CD4-positive, alpha-beta T cell (primary cell): Measurements from ENCODE around the gene R3HDM1. TPM values are rescaled to one million over a fixed set of nuclear protein-coding genes. Genes with fewer than 3 reads are reported as not detected.
"Not testable (repeated sequence)": the region's sequence is repeated elsewhere in the genome, so short reads cannot be mapped to it uniquely, and the experiment has no call there.

Experiments used
- ATAC-seq: fragments of 200-7000 bp; cut with Tn5 transposase; one replicate; pipeline ENCODE4 v1.10.0; 2022; ENCODE audit warnings: mild to moderate bottlenecking; ENCODE audit not compliant: poor library complexity
- CTCF ChIA-PET: fragments of 350-600 bp; sonication (Branson Sonifier 250); formaldehyde crosslinking; loops from one replicate; lab custom pipeline; 2021; ENCODE audit warnings: antibody characterized with exemption, inconsistent platforms; lab: Charles Lee
- POLR2A ChIA-PET: fragments of 350-600 bp; sonication (Branson Sonifier 250); formaldehyde crosslinking; loops from one replicate; lab custom pipeline; 2021; ENCODE audit warnings: antibody characterized with exemption, inconsistent platforms; lab: Charles Lee
- DNase-seq, 14 experiments: peaks; one replicate each; pipeline ENCODE4 v3.0.0-alpha.2; 2013 to 2020; ENCODE audit warnings: mixed read lengths in 2 of 14
- H3K27ac ChIP-seq, 2 donors: one replicate each; pipeline versions ENCODE4 v1.5.1 to v1.7.0; 2013; ENCODE audit warnings: low read length in 2 of 2, low read depth in 1 of 2, mild to moderate bottlenecking in 1 of 2
- H3K27me3 ChIP-seq, 2 experiments: 1 replicate in 1 of 2; 2 replicates in 1 of 2; pipeline versions ENCODE4 v1.6.1 to v1.7.0; 2013; ENCODE audit warnings: low read length in 2 of 2, control low read depth in 1 of 2, mild to moderate bottlenecking in 1 of 2, moderate library complexity in 1 of 2; ENCODE audit not compliant: insufficient read depth in 2 of 2, control insufficient read depth in 1 of 2
- H3K36me3 ChIP-seq: one replicate; pipeline ENCODE4 v1.6.1; 2013; ENCODE audit warnings: low read length, control low read depth; ENCODE audit not compliant: insufficient read depth
- H3K4me1 ChIP-seq: one replicate; pipeline ENCODE4 v1.6.1; 2013; ENCODE audit warnings: low read length, control low read depth; ENCODE audit not compliant: insufficient read depth
- H3K4me3 ChIP-seq: one replicate; pipeline ENCODE4 v1.5.1; 2013; ENCODE audit warnings: mild to moderate bottlenecking, low read length, moderate library complexity
- H3K9me3 ChIP-seq, 2 experiments: 1 replicate in 1 of 2; 2 replicates in 1 of 2; pipeline versions ENCODE4 v1.6.1 to v1.7.0; 2013; ENCODE audit warnings: low read length in 2 of 2, mild to moderate bottlenecking in 2 of 2, control low read depth in 1 of 2, moderate library complexity in 1 of 2; ENCODE audit not compliant: control insufficient read depth in 1 of 2, insufficient read depth in 1 of 2
- H3K27ac Mint-ChIP-seq: one replicate; pipeline ENCODE4 v1.8.0; 2020; ENCODE audit warnings: mixed read lengths
- H3K27me3 Mint-ChIP-seq: one replicate; pipeline ENCODE4 v1.8.0; 2021; ENCODE audit warnings: mixed read lengths
- H3K36me3 Mint-ChIP-seq: one replicate; pipeline ENCODE4 v1.8.0; 2021; ENCODE audit warnings: low read depth, mixed read lengths
- H3K4me1 Mint-ChIP-seq: one replicate; pipeline ENCODE4 v1.8.0; 2021; ENCODE audit warnings: low read depth, mixed read lengths
- H3K4me3 Mint-ChIP-seq: one replicate; pipeline ENCODE4 v1.8.0; 2020; ENCODE audit warnings: mild to moderate bottlenecking, mixed read lengths
- H3K9me3 Mint-ChIP-seq: one replicate; pipeline ENCODE4 v1.8.0; 2020; ENCODE audit warnings: mixed read lengths
- intact Hi-C, 2 experiments: fragments of 100-400 bp; cut with DNase I in 1 of 2; cut with micrococcal nuclease in 1 of 2; formaldehyde crosslinking; loops; one replicate each; pipeline versions ENCODE4 v1.15.1 to v1.9.0; 2023 to 2025; cut with DNase I, micrococcal nuclease
- total RNA-seq, 174 experiments: library from RNA in 2 of 174; stranded (reverse) in 2 of 174; gene quantifications; one replicate each; pipeline ENCODE4 v1.2.3 and lab custom pipeline; 2021 to 2026
- TF ChIP-seq, protein P1 (sequence below): fragments of 200-600 bp; IDR thresholded peaks from one replicate; pipeline ENCODE4 v1.8.0; 2022; ENCODE audit warnings: antibody characterized with exemption, mild to moderate bottlenecking

R3HDM1 gene
- total RNA-seq, 2 experiments from 2014 or later: 39.7 to 41.4 TPM

DNA sequence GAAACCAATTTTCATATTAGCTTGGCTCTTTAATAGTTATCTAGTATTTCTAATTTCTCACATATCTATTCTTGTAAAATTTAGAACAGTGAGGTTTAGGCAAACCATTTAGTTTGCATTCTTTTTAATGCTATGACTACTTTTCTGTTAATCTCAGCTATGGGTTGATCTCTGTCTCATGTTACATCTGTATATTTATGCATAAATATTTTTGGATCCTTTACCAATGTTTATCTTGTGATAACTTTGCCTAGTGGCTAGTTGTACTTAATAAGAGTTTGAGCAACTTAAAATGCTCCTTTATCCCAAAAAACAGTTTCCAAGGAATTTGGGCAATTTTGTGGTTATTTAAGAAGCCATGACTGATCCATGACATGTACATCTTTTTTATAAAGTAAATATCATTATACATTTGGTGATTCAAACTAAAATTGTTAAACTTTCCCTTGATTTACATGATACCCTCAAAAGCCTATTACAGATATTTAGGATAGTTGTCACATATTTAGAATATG lies 86.3 kb downstream of the R3HDM1 start:
- H3K4me1 Mint-ChIP-seq: peaks cover 5% of the 10 kb centered on the region
- ChIA-PET POLR2A (no interaction called here), CTCF (no interaction called here)
- no peak for DNase-seq
- no peak overlapping the region for H3K4me3 Mint-ChIP-seq
- H3K4me1 ChIP-seq: no peaks in the 10 kb centered on the region
- no peaks in the 10 kb centered on the region for H3K9me3 Mint-ChIP-seq
- no peaks in the 10 kb centered on the region for H3K27me3 ChIP-seq
- no peaks in the 10 kb centered on the region for H3K9me3 ChIP-seq
- no peaks in the 10 kb centered on the region for H3K27me3 Mint-ChIP-seq
- H3K4me3 ChIP-seq: no peak overlapping the region
- H3K27ac ChIP-seq: no peak overlapping the region
- no peak overlapping the region for H3K27ac Mint-ChIP-seq
- intact Hi-C loops: no loop called here
- no peak for ATAC-seq
- peaks cover 4% of the 10 kb centered on the region for H3K36me3 ChIP-seq
- H3K36me3 Mint-ChIP-seq: peaks cover 17% of the 10 kb centered on the region
- TF ChIP-seq, protein P1, sequence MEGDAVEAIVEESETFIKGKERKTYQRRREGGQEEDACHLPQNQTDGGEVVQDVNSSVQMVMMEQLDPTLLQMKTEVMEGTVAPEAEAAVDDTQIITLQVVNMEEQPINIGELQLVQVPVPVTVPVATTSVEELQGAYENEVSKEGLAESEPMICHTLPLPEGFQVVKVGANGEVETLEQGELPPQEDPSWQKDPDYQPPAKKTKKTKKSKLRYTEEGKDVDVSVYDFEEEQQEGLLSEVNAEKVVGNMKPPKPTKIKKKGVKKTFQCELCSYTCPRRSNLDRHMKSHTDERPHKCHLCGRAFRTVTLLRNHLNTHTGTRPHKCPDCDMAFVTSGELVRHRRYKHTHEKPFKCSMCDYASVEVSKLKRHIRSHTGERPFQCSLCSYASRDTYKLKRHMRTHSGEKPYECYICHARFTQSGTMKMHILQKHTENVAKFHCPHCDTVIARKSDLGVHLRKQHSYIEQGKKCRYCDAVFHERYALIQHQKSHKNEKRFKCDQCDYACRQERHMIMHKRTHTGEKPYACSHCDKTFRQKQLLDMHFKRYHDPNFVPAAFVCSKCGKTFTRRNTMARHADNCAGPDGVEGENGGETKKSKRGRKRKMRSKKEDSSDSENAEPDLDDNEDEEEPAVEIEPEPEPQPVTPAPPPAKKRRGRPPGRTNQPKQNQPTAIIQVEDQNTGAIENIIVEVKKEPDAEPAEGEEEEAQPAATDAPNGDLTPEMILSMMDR: no peak

DNA sequence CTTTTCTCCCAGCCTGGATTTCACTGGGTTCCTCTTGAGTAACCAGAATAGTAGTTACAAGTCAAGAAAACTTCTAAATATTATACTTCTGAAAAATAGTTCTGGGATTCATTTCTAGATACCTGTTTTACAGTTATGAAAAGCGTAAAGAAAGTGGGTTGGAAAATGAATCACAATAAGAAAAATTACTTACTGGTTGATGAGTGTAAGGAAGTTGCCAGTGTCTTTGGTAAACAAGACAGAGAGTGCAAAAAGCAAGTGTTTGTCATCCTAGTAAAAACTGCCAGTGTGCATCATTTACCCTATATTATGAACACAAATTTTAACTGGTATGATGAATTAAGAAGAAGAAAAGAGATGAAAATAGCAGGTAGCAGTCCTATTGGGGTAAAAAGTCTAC lies 88.9 kb downstream of the R3HDM1 start:
- Mint-ChIP-seq H3K4me1 (peaks cover 3% of the 10 kb centered on the region), H3K27me3 (no peaks in the 10 kb centered on the region)
- no peak for ATAC-seq

GRCh38 chr2:135629520-135629919 lies 98.2 kb downstream of the R3HDM1 start:
- no peak overlapping the region for H3K4me3 ChIP-seq
- Mint-ChIP-seq H3K36me3 (peaks cover 48% of the 10 kb centered on the region), H3K27me3 (no peaks in the 10 kb centered on the region), H3K27ac (no peak overlapping the region), H3K4me3 (no peak overlapping the region), H3K4me1 (no peaks in the 10 kb centered on the region), H3K9me3 (no peaks in the 10 kb centered on the region)
- CTCF ChIA-PET: interaction anchor here (0.6 to 1.2 kb wide), 2 partner anchors 17 to 36 kb away, joined by 3 to 4 read pairs; no protein-coding TSS in a partner anchor
- no peaks in the 10 kb centered on the region for H3K4me1 ChIP-seq
- no peak overlapping the region for H3K27ac ChIP-seq
- H3K36me3 ChIP-seq: peaks cover 8% of the 10 kb centered on the region
- ATAC-seq: no peak
- no peak for DNase-seq
- POLR2A ChIA-PET: no interaction called here
- intact Hi-C loops: no loop called here
- H3K27me3 ChIP-seq: no peaks in the 10 kb centered on the region
- TF ChIP-seq, protein P1: no peak
- H3K9me3 ChIP-seq: no peaks in the 10 kb centered on the region

More for the DNA sequence above, 88.9 kb downstream of the R3HDM1 start:
- Histone ChIP-seq H3K4me1 (no peaks in the 10 kb centered on the region), H3K4me3 (no peak overlapping the region), H3K36me3 (peaks cover 4% of the 10 kb centered on the region), H3K27ac (no peak overlapping the region), H3K27me3 (no peaks in the 10 kb centered on the region), H3K9me3 (no peaks in the 10 kb centered on the region)
- Mint-ChIP-seq H3K27ac (no peak overlapping the region), H3K9me3 (no peaks in the 10 kb centered on the region), H3K4me3 (no peak overlapping the region), H3K36me3 (peaks cover 32% of the 10 kb centered on the region)
- TF ChIP-seq, protein P1: no peak
- ChIA-PET POLR2A (no interaction called here), CTCF (no interaction called here)
- no peak for DNase-seq
- intact Hi-C loops: no loop called here

DNA sequence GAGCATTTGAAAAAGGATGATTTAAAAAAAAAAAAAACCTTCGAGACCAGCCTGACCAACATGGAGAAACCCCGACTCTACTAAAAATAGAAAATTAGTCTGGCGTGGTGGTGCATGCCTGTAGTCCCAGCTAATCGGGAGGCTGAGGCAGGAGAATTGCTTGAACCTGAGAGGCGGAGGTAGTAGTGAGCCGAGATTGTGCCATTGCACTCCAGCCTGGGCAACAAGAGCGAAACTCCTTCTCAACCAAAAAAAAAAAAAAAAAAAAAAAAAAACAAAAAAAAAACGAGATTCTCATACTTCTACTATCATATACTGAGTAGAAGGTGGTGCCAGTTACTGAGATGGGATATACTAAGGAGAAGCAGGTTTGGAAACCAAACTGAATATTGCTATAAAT lies 98.8 kb downstream of the R3HDM1 start:
- H3K4me3 ChIP-seq, H3K36me3 ChIP-seq, H3K4me1 Mint-ChIP-seq, DNase-seq, H3K9me3 Mint-ChIP-seq, H3K4me3 Mint-ChIP-seq, H3K4me1 ChIP-seq, intact Hi-C loops, H3K27me3 Mint-ChIP-seq, H3K27ac Mint-ChIP-seq, H3K9me3 ChIP-seq, POLR2A ChIA-PET, ATAC-seq, H3K27me3 ChIP-seq, H3K27ac ChIP-seq: not testable (repeated sequence)
- CTCF ChIA-PET: interaction anchor here (0.6 to 1.2 kb wide), 2 partner anchors 18 to 35 kb away, joined by 3 to 4 read pairs; no protein-coding TSS in a partner anchor
- peaks cover 44% of the 10 kb centered on the region for H3K36me3 Mint-ChIP-seq
